K562 (cell line): ENCODE measurements around the gene MDK. TPM values are rescaled to one million over a fixed set of nuclear protein-coding genes. Genes with fewer than 3 reads are reported as not detected.
A peak's percentile ranks its signal among the peaks of the same experiment; 100 is the strongest.

Experiments
- ASH1L ChIP-seq: fragments of 450-650 bp; IDR thresholded peaks from 2 replicates; pipeline ENCODE4 v1.6.1; 2018; ENCODE audit warnings: borderline replicate concordance, mild to moderate bottlenecking, low read depth; ENCODE audit not compliant: partially characterized antibody
- BRF2 ChIP-seq: IDR thresholded peaks from 3 replicates; pipeline ENCODE4 v1.6.1; 2011; ENCODE audit warnings: borderline replicate concordance, mild to moderate bottlenecking; ENCODE audit not compliant: insufficient read length, insufficient read depth
- EGR1 ChIP-seq: fragments of 450-650 bp; conservative IDR thresholded peaks from 2 replicates; pipeline ENCODE4 v1.6.1; 2017; ENCODE audit warnings: mild to moderate bottlenecking
- HES1 ChIP-seq: fragments of 450-650 bp; IDR thresholded peaks from 2 replicates; pipeline ENCODE4 v1.6.1; 2016; ENCODE audit warnings: low read depth, mild to moderate bottlenecking, moderate library complexity
- HNRNPLL ChIP-seq: fragments of 200-400 bp; formaldehyde crosslinking; IDR thresholded peaks from 2 replicates; pipeline ENCODE4 v1.6.1; 2017; ENCODE audit warnings: low read length, low read depth, mild to moderate bottlenecking; ENCODE audit not compliant: poor library complexity, severe bottlenecking
- MEIS2 ChIP-seq: fragments of 450-650 bp; IDR thresholded peaks from 2 replicates; pipeline ENCODE4 v1.6.1; 2014; ENCODE audit warnings: mild to moderate bottlenecking; ENCODE audit not compliant: partially characterized antibody
- NCOA1 ChIP-seq: fragments of 450-650 bp; IDR thresholded peaks from 2 replicates; pipeline ENCODE4 v1.6.1; 2016; ENCODE audit warnings: low read depth
- NFYB ChIP-seq: IDR thresholded peaks from 2 replicates; pipeline ENCODE4 v1.6.1; 2011; ENCODE audit warnings: mild to moderate bottlenecking, moderate library complexity; ENCODE audit not compliant: insufficient read length; ENCODE audit errors: extremely low read depth
- NR2F6 ChIP-seq: fragments of 450-650 bp; formaldehyde crosslinking; IDR thresholded peaks from 2 replicates; pipeline ENCODE4 v1.4.0; 2020; ENCODE audit warnings: mild to moderate bottlenecking
- PHF21A ChIP-seq: fragments of 450-650 bp; IDR thresholded peaks from 2 replicates; pipeline ENCODE4 v1.6.1; 2017; ENCODE audit warnings: low read depth, borderline replicate concordance
- POLR2B ChIP-seq: fragments of 450-650 bp; IDR thresholded peaks from 2 replicates; pipeline ENCODE4 v1.6.1; 2018; ENCODE audit warnings: low read depth; ENCODE audit not compliant: partially characterized antibody
- RBBP5 ChIP-seq: fragments of 200-600 bp; sonication (generic); IDR thresholded peaks from 2 replicates; pipeline ENCODE4 v1.6.1; 2012; ENCODE audit warnings: borderline replicate concordance, mild to moderate bottlenecking, low read length, control low read depth, inconsistent platforms; ENCODE audit not compliant: insufficient read depth, poor library complexity, severe bottlenecking
- SPI1 ChIP-seq: IDR thresholded peaks from 2 replicates; pipeline ENCODE4 v1.6.1; 2011; ENCODE audit warnings: low read depth, low read length, control low read depth, borderline replicate concordance
- TAF1 ChIP-seq: IDR thresholded peaks from 2 replicates; pipeline ENCODE4 v1.6.1; 2011; ENCODE audit warnings: mild to moderate bottlenecking, low read length, moderate library complexity; ENCODE audit not compliant: insufficient read depth, control insufficient read depth, severe bottlenecking; ENCODE audit errors: extremely low read depth
- TCF3 ChIP-seq: sonication (generic); formaldehyde crosslinking; IDR thresholded peaks from 2 replicates; pipeline ENCODE4 v1.4.0; 2020; ENCODE audit warnings: mild to moderate bottlenecking, missing genetic modification reagents
- TRIM25 ChIP-seq: fragments of 450-650 bp; IDR thresholded peaks from 2 replicates; pipeline ENCODE4 v1.7.0; 2016; ENCODE audit warnings: borderline replicate concordance
- ZNF274 ChIP-seq: IDR thresholded peaks from 2 replicates; pipeline ENCODE4 v1.6.1; 2011; ENCODE audit warnings: low read depth, mild to moderate bottlenecking, low read length, moderate library complexity, borderline replicate concordance
- ZNF449 ChIP-seq: fragments of 250-450 bp; sonication (Bioruptor Pico); IDR thresholded peaks from 2 replicates; pipeline ENCODE4 v1.8.0; 2022; ENCODE audit warnings: moderate library complexity, mild to moderate bottlenecking, inconsistent platforms
- ZNF79 ChIP-seq: fragments of 250-450 bp; sonication (Bioruptor Pico); IDR thresholded peaks from 2 replicates; pipeline ENCODE4 v1.4.0; 2020; ENCODE audit warnings: low read depth, mild to moderate bottlenecking, moderate library complexity
- polyA plus RNA-seq, 8 experiments: library from polyadenylated mRNA; depleted of rRNA in 4 of 8; stranded (reverse) in 5 of 8; unstranded in 3 of 8; fragments of >200 nt; fragmentation: Nextera tagmentation in 2 of 8; fragmentation: Illumina TruSeq in 1 of 8; extraction: Ambion mirVana in 2 of 8; extraction: Trizol in 1 of 8; gene quantifications; 2 replicates each; pipeline versions ENCODE4 v1.2.1 to v1.2.3, GENCODE V29; 2011 to 2014; ENCODE audit warnings: inconsistent platforms in 1 of 8, missing spikeins in 1 of 8
- total RNA-seq, 7 experiments: library from RNA; depleted of rRNA in 6 of 7; stranded (reverse); fragments of >200 nt in 6 of 7; fragmentation: Illumina TruSeq in 2 of 7; extraction: Trizol in 2 of 7; gene quantifications; 2 replicates each; pipeline versions ENCODE4 v1.2.1 to v1.2.3, GENCODE V29; 2011 to 2021; ENCODE audit warnings: low replicate concordance in 1 of 7
- TF ChIP-seq, protein P1 (sequence below), 2 experiments: fragments of 450-650 bp; conservative IDR thresholded peaks; 2 replicates each; pipeline ENCODE4 v1.6.1; 2017; ENCODE audit warnings: mild to moderate bottlenecking in 2 of 2, moderate library complexity in 2 of 2

MDK gene
- total and polyA plus RNA-seq, 9 of the 15 experiments (the other 6 are each of a cell fraction or from before 2014, with no cell fraction given): 20.7 to 700 (median 350) TPM

GRCh38 chr11:46352063-46352841 is 29.2 kb upstream of the MDK start (continued):
- TF ChIP-seq ZNF449 (no peak), EGR1 (peak; percentile 37; the same call in 1 of the 2 replicates), MEIS2 (no peak), PHF21A (no peak), HES1 (no peak), NR2F6 (no peak), TRIM25 (no peak), TCF3 (CRISPR knock-in tag) (no peak), POLR2B (no peak), RBBP5 (peak; percentile 41), BRF2 (no peak), ZNF274 (no peak), HNRNPLL (no peak), NFYB (no peak), ZNF79 (CRISPR knock-in tag) (no peak), TAF1 (no peak), NCOA1 (no peak), ASH1L (no peak), SPI1 (no peak)
- TF ChIP-seq, protein P1, sequence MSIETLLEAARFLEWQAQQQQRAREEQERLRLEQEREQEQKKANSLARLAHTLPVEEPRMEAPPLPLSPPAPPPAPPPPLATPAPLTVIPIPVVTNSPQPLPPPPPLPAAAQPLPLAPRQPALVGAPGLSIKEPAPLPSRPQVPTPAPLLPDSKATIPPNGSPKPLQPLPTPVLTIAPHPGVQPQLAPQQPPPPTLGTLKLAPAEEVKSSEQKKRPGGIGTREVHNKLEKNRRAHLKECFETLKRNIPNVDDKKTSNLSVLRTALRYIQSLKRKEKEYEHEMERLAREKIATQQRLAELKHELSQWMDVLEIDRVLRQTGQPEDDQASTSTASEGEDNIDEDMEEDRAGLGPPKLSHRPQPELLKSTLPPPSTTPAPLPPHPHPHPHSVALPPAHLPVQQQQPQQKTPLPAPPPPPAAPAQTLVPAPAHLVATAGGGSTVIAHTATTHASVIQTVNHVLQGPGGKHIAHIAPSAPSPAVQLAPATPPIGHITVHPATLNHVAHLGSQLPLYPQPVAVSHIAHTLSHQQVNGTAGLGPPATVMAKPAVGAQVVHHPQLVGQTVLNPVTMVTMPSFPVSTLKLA (conservative IDR thresholded peaks at IDR 0.05): 0 out of 4 replicates have a peak, but pooled peaks of 1 of the 2 experiments have one; percentile 39
